GM19452 (cell line): ENCODE data around the gene ZNF462.
"Not testable (repeated sequence)": the region's sequence is repeated elsewhere in the genome, so short reads cannot be mapped to it uniquely, and the experiment has no call there.

Experiments
- ATAC-seq: cut with Tn5 transposase; IDR thresholded peaks from one replicate; pipeline ENCODE4 v1.9.1; 2021; ENCODE audit not compliant: unreplicated experiment

The ZNF462 gene

GRCh38 chr9:106887066-106887465, 24.1 kb downstream of the ZNF462 start:
- ATAC-seq: no peak

GRCh38 chr9:106889061-106889590, 26.2 kb downstream of the ZNF462 start:
- no peak for ATAC-seq

GRCh38 chr9:106890608-106891007, 27.6 kb downstream of the ZNF462 start:
- ATAC-seq: no peak

- ATAC-seq: no peak
Measured at GRCh38 chr9:106891286-106891685, 28.3 kb downstream of the ZNF462 start.

GRCh38 chr9:106892632-106893031, 29.7 kb downstream of the ZNF462 start:
- ATAC-seq: no peak

GRCh38 chr9:106893088-106893487, 30.1 kb downstream of the ZNF462 start:
- no peak for ATAC-seq

- no peak for ATAC-seq
Measured at GRCh38 chr9:106896695-106897094, 33.7 kb downstream of the ZNF462 start.

- ATAC-seq: no peak
Measured at GRCh38 chr9:106897236-106897635, 34.3 kb downstream of the ZNF462 start.

- no peak for ATAC-seq
Measured at GRCh38 chr9:106897751-106898150, 34.8 kb downstream of the ZNF462 start.

GRCh38 chr9:106900523-106900922, 37.6 kb downstream of the ZNF462 start:
- ATAC-seq: not testable (repeated sequence)

- ATAC-seq: no peak
Measured at GRCh38 chr9:106906129-106906528, 43.2 kb downstream of the ZNF462 start.

GRCh38 chr9:106911951-106912350, 49.0 kb downstream of the ZNF462 start:
- no peak for ATAC-seq

- no peak for ATAC-seq
Measured at GRCh38 chr9:106913276-106913675, 50.3 kb downstream of the ZNF462 start.

GRCh38 chr9:106915851-106916250, 52.9 kb downstream of the ZNF462 start:
- no peak for ATAC-seq

- ATAC-seq: no peak
Measured at GRCh38 chr9:106916466-106917235, 53.7 kb downstream of the ZNF462 start.

- ATAC-seq: no peak
Measured at GRCh38 chr9:106918825-106919509, 56.0 kb downstream of the ZNF462 start.

GRCh38 chr9:106920091-106920490, 57.1 kb downstream of the ZNF462 start:
- ATAC-seq: no peak

- no peak for ATAC-seq
Measured at GRCh38 chr9:106920701-106921283, 57.8 kb downstream of the ZNF462 start.

GRCh38 chr9:106921341-106921899, 58.5 kb downstream of the ZNF462 start:
- no peak for ATAC-seq

GRCh38 chr9:106922026-106922425, 59.1 kb downstream of the ZNF462 start:
- no peak for ATAC-seq

GRCh38 chr9:106925392-106925791, 62.4 kb downstream of the ZNF462 start:
- ATAC-seq: no peak

GRCh38 chr9:106927916-106928315, 65.0 kb downstream of the ZNF462 start:
- no peak for ATAC-seq
